GM18868 (cell line): ENCODE results near the gene HECTD4.

Experiments used
- ATAC-seq: cut with Tn5 transposase; IDR thresholded peaks from one replicate; pipeline ENCODE4 v1.9.1; 2021; ENCODE audit warnings: mild to moderate bottlenecking, moderate library complexity; ENCODE audit not compliant: unreplicated experiment

Gene HECTD4

DNA sequence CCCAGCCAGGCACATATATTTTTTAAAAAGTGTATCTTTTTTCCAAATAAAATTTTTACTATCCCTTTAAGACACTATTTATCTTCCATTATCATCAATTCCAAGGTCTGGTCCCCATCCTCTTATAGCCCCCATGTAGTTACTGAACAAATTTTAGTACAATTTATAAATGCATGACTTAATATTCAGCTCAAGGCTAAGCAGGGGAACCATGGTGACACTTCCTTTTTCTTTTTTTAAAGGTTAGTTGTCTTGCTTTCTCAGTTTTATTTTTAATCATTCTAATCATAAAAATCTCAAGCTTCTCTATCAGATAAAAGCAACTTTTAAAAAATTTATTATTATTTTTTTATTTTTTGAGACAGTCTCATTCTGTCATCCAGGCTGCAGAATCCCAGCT, 164.6 kb downstream of the HECTD4 start:
- no peak for ATAC-seq

DNA sequence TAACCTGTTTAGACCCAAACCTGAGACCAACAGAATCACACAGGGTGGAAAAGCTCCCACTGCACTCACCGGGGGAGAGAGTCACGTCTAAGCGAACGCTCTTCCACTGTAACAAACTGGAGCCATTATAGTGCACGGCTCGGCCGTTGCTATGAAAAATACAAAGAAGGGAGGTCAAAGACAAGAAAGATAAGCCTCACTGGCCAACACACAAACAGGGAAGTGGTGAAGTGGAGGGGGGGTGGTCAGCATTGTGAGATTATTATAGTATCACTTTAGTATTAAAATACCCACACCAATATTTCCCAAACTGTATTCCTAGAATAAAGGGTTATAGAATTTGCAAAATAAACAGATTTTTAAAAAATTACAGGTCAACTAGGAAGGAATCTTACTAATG, 166.0 kb downstream of the HECTD4 start:
- no peak for ATAC-seq

DNA sequence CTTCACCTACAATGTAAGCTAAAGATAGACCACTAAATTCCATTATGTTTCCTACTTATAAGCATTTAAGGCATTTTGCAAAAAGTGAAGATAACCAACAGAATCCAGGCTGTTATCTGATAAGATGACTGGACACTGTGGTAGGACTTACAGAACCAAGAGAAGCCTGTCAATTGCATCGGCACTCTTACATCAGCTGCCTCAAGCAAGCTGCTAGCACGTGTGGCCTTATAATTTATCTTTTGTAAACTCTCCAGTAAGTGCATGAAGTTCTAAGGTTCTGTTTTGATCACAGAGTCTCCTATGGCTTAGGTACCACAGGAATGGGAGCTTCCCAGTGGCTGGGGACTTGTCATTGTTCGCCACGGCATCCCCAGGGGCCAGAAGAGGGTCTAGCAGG, 168.2 kb downstream of the HECTD4 start:
- no peak for ATAC-seq

DNA sequence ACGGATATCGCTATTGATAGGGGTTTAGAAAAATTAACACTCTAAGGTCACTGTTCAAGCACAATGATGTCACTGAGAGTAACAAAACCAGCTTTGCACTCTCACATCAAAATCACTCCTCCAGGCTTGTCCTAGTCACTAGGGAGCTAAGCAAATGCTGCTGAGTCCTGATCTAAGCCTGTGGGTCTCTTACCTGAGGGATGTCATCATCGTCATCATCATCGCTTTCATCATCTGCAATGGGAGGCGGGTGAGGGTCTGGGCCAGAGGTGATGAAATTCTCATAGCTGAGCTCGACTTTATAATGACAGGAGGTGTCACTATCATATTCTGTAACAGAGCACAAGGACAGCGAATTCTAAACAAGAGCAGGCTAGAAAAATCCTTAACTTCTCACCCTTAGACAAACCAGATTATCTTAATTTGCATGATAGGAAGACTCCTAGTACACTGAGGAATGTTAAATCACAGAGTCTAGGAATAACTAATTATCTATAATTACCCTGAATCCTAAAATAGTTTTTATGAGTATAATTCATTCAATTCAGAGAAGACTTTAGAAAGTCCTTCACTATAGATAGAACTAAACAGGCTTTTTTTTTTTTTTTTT, 173.8 kb downstream of the HECTD4 start:
- ATAC-seq, result no peak

DNA sequence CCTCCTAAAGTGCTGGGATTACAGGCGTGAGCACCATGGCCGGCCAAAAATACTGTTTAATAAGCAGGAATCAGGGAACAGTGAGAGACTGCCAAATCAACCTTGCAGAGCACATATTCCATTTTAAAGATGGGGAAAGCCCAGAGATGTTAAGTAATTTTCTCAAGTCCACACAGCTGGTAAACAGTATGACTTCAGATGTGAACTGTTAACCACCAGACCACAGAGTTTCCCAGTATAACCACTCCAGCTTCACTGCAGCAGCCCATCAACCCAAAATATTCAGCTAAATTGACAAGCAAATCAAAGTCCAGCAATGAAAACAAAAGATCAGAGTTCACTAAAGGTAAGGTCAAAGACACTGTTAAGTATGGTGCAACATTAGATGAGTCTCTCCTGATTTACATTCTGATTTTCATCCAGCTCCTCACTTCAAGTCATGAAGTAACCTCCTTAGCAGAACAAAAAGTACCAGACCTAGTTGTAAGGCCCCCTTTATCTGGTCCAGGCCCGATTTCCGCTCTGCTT, 174.8 kb downstream of the HECTD4 start:
- ATAC-seq, result no peak

DNA sequence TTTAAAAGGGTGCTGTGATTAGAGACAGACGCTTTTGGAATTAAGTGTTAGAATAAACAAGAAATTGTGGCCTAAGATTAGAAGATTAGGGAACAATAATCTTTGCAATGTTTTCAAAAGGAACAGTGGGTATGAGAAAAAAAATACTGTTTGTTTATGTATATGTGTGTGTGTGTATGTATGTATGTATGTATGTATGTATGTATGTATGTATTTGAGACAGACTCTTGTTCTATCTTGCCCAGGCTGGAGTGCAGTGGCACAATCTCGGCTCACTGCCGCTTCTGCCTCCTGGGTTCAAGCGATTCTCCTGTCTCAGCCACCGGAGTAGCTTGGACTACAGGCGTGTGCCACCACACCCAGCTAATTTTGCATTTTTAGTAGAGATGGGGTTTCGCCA, 175.3 kb downstream of the HECTD4 start:
- ATAC-seq, result no peak

DNA sequence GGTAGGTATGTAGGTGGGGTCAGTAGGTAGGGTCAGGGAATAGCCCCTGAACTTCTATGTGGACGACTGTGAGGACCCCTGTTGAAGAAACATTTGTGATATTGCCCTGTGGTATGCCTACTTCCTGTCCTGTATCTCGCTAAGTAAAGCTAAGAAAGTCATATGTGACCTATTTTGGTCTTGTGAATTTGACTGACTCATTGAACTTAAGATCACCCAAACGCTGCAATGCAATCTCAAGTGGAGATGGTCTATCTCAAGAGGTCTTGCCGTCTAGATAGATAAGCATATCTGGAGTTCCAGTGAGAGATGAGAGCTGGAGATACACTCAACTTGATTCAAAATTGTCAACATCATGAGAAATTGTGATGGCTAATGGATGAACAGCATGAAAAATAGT, 183.1 kb downstream of the HECTD4 start:
- ATAC-seq, result no peak

DNA sequence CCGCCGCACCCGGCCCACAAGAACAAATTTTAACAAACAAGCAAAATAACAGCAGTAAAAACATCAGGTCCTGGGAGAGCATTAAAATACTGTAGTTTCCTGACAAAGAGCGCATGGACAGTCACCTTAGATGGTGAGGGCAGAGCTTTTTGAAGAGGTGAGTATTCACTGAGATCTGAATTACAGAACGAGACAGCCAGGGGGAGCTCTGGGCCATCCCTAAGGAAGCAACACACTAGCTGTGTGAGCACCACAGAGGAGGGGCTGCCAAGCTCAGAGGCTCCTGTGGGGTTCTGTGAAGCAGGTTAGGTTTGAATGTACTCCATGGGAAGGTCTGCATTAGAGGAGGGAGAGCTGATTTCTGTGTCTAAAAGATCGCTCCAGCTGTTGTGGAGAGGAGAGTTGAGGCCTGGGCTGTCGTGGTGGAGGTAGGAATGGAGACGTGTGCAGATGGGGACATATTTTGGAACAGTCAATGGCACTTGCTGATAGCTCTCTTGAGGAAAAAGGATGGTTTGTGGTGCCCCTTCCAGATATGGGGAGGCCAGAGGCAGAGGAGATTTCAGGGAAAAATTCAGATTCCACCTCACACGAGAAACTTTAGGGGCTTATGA, 184.0 kb downstream of the HECTD4 start:
- ATAC-seq, result no peak

DNA sequence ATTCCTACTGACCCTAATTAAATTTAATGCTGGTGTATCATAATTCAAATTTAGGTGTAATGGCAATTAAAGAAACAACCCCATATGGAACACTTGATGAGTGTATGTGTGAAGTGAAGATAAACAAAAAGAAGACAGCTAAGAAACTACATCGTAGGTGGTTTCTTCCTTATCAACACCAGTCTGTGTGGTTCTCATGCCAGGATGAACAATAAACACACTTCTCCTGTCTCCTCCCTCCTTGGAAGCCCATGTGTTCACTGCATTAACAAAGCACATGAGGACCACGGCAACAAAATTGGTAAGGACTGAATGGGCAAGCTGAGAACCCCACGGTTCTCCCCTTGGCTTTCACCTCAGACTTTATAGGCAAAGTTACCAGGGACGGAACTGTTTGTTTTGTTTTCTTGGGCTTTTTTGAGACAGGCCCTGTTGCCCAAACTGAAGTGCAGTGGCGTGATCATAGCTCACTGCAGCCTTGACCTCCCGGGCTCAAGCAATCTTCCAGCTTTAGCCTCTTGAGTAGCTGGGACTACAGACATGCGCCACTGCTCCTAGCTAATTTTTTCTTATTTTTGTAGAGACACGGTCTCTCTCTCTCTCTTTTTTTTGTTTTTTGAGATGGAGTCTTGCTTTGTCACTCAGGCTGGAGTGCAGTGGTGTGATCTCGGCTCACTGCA, 185.9 kb downstream of the HECTD4 start:
- no peak for ATAC-seq

DNA sequence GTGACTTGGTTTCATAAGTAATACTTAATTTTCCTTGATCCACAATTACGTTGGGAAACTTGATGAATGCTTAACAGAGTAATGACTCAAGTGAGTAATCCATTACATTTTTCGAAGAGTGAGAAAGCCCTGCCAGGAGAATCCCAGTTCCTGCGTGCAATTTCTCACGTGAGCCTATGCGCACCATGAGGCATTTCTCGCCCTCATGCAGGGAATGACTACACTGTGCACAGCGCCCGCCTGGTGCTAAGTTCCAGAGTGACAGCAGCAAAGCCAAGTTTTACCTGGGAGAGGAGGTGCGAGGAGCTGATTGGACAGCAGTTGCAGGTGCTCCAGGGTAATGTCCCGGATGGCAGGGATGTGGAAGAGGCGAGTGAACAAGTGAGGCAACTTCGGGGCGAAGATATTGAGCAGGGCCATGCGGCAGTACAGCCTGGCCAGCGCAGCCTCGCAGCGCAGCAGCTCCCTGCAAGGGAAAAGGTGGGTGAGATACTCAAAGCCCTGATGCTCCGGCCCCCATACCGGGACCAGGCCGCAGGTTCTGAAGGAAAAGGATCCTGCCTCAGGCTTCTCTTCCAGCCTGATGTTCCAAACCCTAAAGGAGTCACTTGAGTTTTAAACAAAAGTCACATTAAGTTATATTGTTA, 187.5 kb downstream of the HECTD4 start:
- ATAC-seq, result no peak

DNA sequence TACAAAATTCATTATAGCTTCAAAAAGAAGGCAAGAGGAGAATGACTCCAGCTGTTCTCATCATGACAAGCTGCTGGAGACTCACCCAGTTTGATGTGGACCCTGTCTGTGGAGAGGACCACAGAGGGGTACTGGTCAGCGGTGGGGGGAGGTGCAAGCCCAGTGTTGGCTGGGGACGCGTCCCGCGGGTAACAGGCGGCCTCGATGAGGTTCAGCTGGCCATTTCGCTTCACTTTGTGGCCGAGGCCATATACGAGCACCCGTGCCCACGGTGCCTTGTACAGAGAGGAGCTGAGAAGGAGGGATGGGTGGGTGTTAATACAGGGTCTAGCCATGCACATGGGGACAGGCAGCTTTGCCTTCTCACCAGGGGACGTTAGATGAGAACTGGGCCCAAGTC, 189.8 kb downstream of the HECTD4 start:
- ATAC-seq, result no peak

DNA sequence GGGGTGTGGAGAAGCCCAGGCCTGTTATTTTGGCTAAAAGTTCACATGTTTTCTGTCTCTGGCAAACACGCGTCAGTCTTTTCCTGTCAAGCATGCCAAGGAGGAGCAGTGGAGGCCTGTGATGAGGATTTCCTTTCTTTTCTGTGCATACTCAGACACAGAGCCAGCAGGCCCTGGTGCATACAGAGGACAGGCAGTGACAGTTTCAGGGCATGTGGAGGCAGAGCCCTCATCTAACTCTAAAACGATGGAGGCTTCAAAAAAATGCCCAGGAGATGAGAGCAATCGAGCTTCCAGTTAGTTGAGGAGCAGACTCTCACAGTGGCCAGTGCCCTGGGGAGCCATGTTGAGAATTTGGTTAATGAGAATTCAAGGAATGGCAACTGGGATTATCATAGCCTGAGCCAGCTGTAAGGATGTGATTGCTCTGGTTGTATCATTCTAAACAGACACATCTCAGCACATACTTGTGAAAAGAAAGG, 190.3 kb downstream of the HECTD4 start:
- ATAC-seq, result no peak

DNA sequence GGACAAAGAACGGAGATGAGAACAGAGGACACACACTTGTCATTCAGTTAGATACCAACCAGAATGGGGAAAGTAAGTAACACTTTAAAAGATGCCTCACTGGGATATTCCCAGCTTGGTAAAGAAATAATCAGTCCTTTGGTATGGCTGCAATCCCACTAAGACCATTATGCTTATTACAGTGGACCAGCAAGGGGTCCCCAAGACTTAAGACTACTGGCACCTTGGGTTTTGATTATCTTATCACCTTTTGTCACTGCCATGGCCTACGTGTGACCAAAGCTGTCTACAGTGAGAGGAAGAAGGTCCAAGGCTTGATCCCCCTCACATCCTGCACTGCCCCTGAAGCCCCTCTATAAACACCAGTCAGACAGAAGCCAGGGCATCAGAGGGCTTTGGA, 191.0 kb downstream of the HECTD4 start:
- no peak for ATAC-seq

DNA sequence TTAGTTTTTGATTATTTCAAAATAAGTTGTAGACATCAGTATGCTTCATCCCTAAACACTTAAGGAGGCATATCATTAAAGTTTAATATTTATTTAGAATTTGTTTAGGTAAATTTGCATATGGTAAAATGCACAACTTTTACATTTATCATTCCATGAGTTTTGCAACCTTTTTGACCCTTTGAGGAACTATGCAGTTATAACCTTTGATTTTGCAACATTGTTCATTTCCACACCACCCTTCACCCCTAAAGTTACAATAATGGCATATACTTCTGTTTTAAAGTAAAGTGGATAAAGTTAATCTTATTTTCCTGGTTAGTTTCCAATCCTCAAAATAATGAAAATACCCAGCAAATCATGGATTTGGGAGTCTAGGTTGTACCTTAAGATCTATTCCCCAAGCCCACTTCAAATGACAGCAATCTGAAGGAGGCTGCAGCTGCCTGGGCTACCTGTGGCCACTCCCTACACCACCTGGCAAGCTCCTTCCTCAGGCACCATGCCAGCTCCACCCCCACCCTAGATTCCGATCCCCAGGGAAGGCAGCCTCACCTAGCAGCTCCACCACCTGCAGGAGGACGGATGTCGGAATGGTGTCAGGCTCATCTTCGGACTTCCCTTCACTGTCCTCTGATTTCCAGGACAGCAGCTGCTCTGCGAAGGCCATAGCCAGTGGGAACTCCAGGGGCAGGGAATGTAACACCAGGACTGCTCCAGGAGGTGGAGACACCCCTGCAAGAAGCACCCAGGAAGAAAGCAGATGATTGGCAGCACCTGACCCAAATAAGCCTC, 191.8 kb downstream of the HECTD4 start:
- no peak for ATAC-seq

DNA sequence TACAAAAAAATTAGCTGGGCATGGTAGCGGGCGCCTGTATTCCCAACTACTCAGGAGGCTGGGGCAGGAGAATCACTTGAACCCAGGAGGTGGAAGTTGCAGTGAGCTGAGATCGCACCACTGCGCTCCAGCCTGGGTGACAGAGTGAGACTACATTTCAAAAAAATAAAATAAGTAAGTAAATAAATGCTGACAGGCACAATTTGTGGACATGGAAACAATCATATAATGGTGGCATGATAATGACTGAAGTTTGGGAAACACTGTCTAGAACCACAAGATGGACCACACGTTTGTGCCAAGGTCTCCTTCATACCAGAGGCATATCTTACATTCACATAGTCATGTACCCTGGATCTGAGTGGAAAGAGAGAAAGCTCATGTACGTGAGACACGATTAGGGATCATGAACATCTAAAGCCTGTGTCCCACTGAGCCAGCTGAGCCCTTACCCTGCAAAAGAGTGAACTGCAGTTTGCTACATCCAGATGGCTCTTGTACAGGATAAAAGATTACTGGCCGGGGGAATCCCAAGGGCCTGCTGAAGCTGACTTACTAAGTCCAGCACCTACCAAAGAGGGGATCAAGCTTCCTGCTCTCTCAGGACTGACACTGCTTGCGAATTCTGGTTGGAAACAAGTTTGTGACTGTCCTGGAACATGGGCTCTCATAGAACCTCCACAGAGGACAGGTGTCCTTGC, 194.0 kb downstream of the HECTD4 start:
- ATAC-seq, result no peak

DNA sequence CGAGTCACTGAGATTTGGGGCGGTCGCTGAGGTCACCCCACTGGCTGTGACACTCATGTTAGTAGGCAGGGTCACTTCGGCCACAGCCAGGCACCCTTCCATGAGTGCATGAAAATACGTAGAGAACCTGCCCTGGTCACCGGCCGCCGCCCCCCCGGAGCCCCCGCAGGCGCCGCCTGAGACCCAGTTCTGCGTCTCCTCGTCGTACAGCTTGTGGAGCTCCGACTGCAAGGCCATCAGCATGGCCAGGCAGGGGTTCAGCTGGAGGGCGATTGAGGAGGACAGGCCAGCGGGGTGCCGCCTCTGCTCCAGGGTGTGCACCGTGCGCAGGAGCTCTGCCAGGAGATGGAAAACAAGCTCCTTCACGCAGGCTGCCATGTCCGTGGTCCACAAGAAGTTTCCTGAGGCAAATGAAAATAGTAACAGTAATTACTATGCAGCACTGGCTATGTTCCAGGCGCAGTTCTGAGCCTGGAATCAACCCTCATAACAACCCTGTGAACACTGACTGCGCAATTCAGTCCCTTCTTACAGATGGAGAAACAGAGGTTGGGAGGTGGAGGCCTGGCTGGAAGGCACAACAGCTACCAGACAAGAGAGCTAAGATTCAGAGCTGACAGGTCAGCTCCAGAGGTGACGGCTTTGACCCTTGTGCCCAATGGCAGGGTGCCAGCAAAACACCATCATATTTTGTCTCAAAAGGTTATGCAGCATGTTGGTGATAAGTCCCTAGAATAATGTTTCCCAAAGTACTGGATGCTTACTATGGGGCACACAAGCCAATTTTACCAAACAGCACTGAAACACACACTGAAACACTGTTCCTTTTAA, 196.9 kb downstream of the HECTD4 start:
- ATAC-seq, result no peak

DNA sequence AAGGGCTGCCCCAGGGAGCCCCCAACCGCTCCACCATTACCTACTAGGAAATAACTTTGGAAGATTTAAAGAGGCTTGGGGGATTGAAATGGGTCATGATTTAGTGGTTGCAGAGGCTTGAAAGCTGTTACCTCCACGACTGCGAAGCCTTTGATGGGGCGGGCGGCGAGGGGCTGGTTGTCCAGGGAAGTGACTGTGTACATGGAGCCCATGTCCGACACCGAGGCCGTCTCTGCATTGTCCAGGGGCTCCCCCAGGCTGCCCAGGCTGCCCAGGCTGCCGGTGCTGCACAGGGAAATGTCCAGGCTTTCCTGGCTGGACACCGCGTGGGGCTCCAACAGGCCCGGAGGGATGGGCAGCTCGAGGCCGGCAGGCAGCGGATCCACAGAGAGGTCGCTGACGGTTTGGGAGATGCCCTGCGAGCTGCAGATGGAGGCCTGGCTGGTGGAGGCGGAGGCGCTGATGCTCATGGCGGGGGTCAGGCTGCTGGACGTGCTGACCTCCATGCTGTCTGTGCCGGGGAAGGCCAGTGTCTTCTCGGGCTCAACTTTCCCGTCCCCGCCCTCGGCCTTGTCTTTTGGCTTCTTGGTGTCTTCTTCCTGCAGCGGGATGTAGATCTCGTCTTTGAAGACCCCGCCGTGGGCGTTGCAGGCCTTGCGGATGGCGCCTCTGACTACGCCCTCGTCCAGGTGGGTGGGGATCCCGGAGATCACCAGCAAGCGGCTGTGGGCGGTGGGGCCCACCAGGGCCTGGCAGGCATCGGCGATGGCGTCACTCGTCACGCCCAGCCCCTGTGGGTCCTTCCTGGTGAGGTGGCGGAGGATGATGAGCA, 198.0 kb downstream of the HECTD4 start:
- no peak for ATAC-seq
